HT-29 (cell line): Measurements from ENCODE around the gene FILIP1L. TPM values are rescaled to one million over a fixed set of nuclear protein-coding genes. Genes with fewer than 3 reads are reported as not detected.

Experiments used
- DNase-seq: peaks from one replicate; pipeline ENCODE4 v3.0.0-alpha.2; 2015; ENCODE audit warnings: low spot score
- total RNA-seq: library from RNA; depleted of rRNA; stranded (reverse); fragments of >200 nt; shearing (Covaris generic); gene quantifications from 2 replicates; pipeline ENCODE4 v1.2.3, GENCODE V29; 2014

FILIP1L gene
- total RNA-seq, 1 experiment from 2014 or later = 1.8 TPM

GRCh38 chr3:99872923-99873254, 241.4 kb downstream of the FILIP1L start:
- DNase-seq = no peak

DNA sequence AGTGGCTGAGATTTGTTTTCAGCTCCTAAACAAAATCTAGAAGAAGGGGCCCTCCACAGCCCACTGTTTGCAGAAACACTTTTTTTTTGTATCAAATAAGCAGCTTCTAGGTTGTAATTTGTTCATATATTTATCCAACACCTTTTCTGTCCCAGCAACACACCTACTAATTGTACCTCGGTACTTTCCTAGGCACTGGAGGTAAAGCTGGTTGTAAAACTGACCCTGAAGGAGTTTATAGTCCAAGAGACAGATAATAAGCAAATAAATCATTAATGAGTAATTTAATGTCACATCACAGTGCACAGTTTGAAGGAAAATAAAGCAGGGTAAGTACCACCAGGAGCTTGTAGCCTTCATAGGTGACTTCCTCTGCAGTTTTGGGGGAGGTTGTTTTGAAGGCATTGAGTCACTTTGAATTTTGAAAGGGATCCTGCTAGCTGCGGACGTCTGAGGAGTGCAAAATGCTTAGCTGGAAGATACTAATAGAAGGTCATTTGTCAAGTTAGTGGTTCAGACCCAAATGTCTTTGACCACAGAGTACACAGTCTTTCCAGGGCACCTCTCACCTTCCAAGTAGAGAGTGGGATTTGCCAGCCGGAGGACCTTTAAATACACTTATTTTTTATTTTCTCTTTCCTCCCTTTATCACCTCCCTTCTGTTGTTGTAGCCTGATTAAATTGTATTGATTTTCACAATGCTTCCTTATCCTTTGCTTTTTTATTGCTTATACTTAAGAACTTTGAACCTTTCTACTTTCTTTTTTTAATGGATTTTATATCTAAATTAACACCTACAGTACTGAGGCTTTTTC, 242.9 kb downstream of the FILIP1L start:
- DNase-seq = peak; percentile 38

- DNase-seq = no peak
Measured at GRCh38 chr3:99870712-99871111, 243.6 kb downstream of the FILIP1L start.

GRCh38 chr3:99869621-99870020, 244.7 kb downstream of the FILIP1L start:
- DNase-seq = no peak

DNA sequence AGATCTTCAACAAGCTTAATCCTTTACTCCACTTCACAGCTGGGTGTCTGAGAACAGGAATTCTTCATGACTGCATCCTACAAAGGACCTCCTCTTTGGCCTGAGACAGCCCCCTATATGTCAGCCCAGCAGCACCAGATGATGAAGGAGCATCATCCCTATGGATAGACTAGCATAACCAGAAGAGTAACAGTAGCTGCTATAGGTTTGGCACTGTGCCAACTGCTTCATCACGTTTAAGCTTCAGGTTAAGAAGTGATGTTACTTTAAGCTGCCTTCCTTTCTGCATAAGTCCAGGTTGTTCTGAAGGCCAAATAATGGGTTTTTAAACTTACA, 246.0 kb downstream of the FILIP1L start:
- DNase-seq = no peak

DNA sequence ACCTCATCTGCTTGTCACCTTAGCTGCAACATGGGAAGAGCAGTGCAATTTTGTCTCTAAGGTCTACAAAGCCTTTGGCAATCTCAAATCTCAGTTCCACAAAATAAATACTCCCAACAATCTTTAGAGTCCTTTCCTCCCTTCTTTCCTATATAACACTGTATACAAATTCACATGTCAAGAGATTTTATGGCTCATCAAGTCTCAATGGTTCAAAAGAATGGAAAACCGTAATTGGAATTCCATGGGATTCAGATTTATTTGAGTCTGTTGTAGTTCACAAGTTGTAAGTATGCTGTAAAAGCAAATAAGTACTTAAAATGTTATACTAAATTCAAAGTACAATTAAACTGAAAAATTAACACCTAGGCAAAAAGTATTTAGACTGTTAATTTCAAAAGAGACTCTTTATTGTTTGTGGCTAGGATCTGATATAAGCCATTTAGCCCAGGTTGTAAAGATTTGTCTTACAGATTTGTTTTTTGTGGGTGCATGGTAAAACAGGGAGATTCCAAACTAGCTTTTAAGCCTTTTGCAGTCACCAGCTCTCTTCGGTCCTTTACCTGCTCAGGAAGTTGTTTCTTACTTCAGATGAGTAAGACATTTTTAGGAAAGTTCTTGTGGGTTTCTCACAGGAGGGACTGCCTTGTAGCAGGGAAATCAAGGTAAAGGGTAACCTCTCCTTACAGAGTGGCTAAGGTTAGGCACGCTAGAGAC, 246.5 kb downstream of the FILIP1L start:
- DNase-seq = no peak

GRCh38 chr3:99866261-99866761, 248.0 kb downstream of the FILIP1L start:
- DNase-seq = no peak

- DNase-seq = no peak
Measured at GRCh38 chr3:99865321-99865720, 249.0 kb downstream of the FILIP1L start.

GRCh38 chr3:99864289-99864688, 250.0 kb downstream of the FILIP1L start:
- no peak for DNase-seq

DNA sequence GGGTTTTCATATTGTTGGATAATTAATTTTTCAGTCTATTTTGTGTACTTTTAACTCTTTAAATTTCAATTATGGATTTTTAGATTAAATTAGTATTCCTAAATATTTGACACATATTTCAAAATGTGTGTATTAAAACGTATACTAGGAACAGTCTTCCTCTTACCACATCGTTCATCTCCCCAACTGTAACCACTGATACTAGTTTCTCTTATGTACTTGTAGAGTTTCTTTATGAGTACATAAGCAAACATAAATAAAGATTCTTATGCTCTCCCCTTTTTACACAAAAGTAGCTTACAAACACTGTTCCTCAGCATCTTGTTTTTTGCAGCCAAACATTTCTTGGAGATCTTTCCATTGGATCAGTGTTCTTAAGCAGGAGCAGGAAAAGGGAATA, 250.7 kb downstream of the FILIP1L start:
- DNase-seq = no peak

DNA sequence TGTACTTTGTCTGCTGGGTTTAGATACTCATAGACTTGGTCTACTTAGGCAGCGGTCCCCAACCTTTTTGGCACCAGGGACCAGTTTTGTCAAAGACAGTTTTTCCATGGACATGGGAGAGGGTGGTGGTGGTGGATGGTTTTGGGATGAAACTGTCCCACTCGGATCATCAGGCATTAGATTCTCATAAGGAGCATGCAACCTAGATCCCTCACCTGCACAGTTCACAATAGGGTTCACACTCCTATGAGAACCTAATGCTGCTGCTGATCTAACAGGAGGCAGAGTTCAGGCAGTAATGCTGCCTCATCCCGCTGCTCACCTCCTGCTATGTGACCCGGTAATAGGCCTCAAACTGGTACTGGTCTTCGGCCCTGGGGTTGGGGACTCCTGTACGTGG, 251.3 kb downstream of the FILIP1L start:
- DNase-seq = no peak

GRCh38 chr3:99862208-99862607, 252.1 kb downstream of the FILIP1L start:
- DNase-seq = no peak

DNA sequence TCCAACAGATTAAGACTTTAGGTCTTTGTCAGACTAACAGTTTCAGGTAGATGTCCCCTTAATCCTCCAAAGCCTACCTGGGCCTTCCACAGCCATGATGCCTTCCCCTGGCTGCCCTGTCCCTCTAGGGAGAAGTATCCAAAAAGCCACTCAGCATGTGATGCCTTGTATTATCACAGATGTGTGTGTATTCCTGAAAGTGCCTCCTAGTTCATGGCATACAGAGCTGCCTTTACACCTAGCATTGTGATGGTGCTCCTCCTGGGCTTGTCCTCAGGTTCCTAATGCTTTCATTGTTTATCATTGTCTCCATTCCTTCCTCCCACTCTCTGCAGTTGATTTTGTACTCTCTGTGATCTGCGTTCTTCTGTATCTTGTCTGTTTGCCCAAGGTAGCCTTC, 253.1 kb downstream of the FILIP1L start:
- DNase-seq = no peak

DNA sequence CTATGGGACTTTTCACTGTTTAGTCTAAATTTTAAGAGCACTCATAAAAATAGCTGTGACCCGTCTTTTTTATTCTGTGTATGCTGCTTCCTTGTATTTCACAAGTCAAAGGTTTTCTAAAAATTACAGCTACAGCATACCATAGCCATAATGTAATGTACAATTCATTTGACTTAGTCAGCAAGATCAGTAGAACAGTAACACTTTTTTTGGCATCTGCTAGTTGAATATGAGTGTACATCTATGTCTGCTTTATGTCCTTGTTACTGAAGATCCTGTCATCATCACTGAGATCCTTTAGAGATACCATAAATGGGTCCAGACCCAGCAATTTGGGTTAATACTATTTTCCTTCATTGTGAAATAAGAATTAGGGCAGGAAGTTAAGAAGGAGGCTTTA, 254.5 kb downstream of the FILIP1L start:
- no peak for DNase-seq

DNA sequence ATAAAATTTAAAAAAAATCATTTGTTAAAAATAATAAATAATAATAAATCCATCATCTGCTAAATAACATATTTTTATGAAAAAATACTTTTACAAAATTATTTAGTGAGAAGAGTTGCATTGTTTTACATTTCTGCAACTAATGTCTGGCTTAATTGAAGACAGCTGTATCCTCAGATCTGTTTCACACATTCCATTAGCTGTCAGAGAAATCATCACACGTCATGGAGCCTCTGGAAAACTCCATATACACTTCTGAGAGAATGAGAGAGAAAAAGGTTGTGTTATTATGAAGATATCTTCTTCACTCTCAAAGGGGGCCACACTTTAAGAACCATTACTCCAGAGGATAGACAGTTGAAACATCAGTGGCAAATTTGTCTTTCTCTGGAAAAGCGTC, 255.8 kb downstream of the FILIP1L start:
- no peak for DNase-seq

GRCh38 chr3:99857278-99857677, 257.0 kb downstream of the FILIP1L start:
- DNase-seq = no peak

- no peak for DNase-seq
Measured at GRCh38 chr3:99856437-99857220, 257.7 kb downstream of the FILIP1L start.

GRCh38 chr3:99855900-99856299, 258.4 kb downstream of the FILIP1L start:
- DNase-seq = no peak

DNA sequence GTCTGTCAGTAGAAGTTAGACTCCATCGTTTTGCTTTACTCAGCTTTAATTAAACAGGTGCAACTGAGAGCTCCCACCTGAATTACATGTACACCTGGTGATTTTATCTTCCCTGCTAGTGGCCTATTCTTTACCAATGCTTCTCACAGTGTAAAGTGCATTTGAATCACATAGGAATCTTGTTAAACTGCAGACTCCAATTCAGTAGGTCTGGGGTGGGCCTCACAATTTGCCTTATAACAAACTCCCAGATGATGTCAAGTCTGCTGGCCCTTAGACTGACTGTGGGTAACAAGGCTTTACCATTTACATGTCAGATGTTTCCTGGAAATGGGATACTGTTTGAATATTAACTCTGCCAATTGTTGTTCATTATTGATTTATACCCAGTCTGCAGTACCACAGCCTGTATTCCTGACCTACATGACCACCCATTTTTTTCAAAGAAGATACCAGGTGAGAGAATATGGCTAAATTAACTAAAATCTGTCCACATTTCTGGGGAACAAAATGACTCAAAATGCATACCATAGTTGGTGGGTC, 259.5 kb downstream of the FILIP1L start:
- no peak for DNase-seq

- no peak for DNase-seq
Measured at GRCh38 chr3:99852851-99853250, 261.4 kb downstream of the FILIP1L start.

DNA sequence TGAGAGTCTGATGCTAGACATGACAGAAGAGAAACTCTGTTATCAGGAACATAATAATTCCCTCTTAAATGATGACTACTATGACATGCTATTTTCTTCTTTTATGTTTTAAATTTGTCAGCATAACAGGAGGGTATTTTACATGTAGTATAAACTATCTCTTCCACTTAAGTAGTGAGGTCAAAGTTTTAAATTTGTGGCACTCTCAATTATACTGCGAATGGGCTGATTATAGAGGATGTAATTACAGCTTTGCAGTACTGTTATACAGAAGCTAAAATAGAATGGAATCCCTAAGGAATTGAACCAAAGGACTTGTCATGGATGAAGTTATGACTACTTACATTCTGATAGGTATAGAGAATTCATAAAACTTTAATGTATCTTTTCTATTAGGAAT, 262.3 kb downstream of the FILIP1L start:
- no peak for DNase-seq

DNA sequence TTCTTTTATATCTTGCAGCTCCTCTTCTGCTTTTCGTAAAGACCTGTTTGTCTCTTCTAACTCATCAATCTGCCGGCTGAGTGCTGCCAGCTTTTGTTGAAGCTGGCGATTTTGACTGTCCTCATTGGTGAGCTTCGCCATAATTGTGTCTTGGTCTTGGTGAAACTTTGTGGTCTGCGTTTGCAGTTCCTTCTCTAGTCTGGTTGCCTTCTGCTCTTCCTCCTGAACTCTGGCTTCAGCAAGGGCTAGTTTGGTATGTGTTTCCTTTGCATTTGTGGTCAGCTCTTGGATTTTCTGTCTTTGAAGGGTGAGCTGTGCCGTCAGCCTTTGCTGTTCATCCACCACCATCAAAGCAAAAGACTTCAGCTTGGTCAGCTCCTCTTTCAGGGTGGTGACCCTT, 263.7 kb downstream of the FILIP1L start:
- no peak for DNase-seq
